Testis (tissue), 2 donors: Measurements from ENCODE around the gene ANTXR1.

Experiments used
- CTCF ChIP-seq, 3 experiments: fragments of 450-650 bp in 2 of 3; fragments of 200-600 bp in 1 of 3; sonication (generic) in 1 of 3; IDR thresholded peaks; one replicate each; pipeline ENCODE4 v1.5.1; 2016 to 2019; ENCODE audit warnings: antibody characterized with exemption in 3 of 3, mild to moderate bottlenecking in 2 of 3, moderate library complexity in 1 of 3
- POLR2A ChIP-seq: fragments of 450-650 bp; IDR thresholded peaks from one replicate; pipeline ENCODE4 v1.6.1; 2017; ENCODE audit warnings: antibody characterized with exemption, mild to moderate bottlenecking, moderate library complexity

- no peak for TF ChIP-seq CTCF (IDR thresholded peaks at IDR 0.05)
- TF ChIP-seq POLR2A: no peak
Observed at GRCh38 chr2:69119104-69119894, 106.3 kb downstream of the ANTXR1 start.
